H9 (cell line): ENCODE data around the gene VCAN. TPM values are rescaled to one million over a fixed set of nuclear protein-coding genes. Genes with fewer than 3 reads are reported as not detected.

ENCODE experiments used
- DNase-seq: peaks from one replicate; pipeline ENCODE4 v3.0.0-alpha.2; 2017
- H2AFZ ChIP-seq: one replicate; pipeline ENCODE4 v1.6.1; 2013; ENCODE audit warnings: mild to moderate bottlenecking, low read length, control low read depth, moderate library complexity
- H2AK5ac ChIP-seq: 2 replicates; pipeline ENCODE4 v1.6.1; 2013; ENCODE audit warnings: low read length, control low read depth, mixed read lengths; ENCODE audit not compliant: insufficient read length
- H2BK120ac ChIP-seq: one replicate; pipeline ENCODE4 v1.6.1; 2013; ENCODE audit warnings: low read depth, mild to moderate bottlenecking, low read length, control low read depth, inconsistent platforms; ENCODE audit not compliant: poor library complexity, severe bottlenecking
- H2BK12ac ChIP-seq: 2 replicates; pipeline ENCODE4 v1.6.1; 2013; ENCODE audit warnings: low read length, control low read depth, mixed read lengths, low read depth; ENCODE audit not compliant: insufficient read length
- H2BK15ac ChIP-seq: 2 replicates; pipeline ENCODE4 v1.6.1; 2013; ENCODE audit warnings: low read depth, low read length, control low read depth
- H2BK20ac ChIP-seq: one replicate; pipeline ENCODE4 v1.6.1; 2013; ENCODE audit warnings: low read depth, mild to moderate bottlenecking, low read length, control low read depth, inconsistent platforms; ENCODE audit not compliant: poor library complexity, severe bottlenecking
- H2BK5ac ChIP-seq: 2 replicates; pipeline ENCODE4 v1.6.1; 2013; ENCODE audit warnings: low read length, control low read depth, mixed read lengths; ENCODE audit not compliant: insufficient read length
- H3K14ac ChIP-seq: 2 replicates; pipeline ENCODE4 v1.6.1; 2013; ENCODE audit warnings: low read length, control low read depth; ENCODE audit not compliant: insufficient read depth
- H3K18ac ChIP-seq: 2 replicates; pipeline ENCODE4 v1.6.1; 2013; ENCODE audit warnings: low read depth, mild to moderate bottlenecking, mixed read lengths, low read length, control low read depth; ENCODE audit not compliant: insufficient read length
- H3K23ac ChIP-seq: 2 replicates; pipeline ENCODE4 v1.6.1; 2013; ENCODE audit warnings: low read length, control low read depth, mixed read lengths, low read depth; ENCODE audit not compliant: insufficient read length
- H3K23me2 ChIP-seq: 2 replicates; pipeline ENCODE4 v1.6.1; 2013; ENCODE audit warnings: low read depth, mild to moderate bottlenecking, mixed read lengths, low read length, control low read depth; ENCODE audit not compliant: insufficient read length, poor library complexity, severe bottlenecking
- H3K27ac ChIP-seq: 2 replicates; pipeline ENCODE4 v1.5.1; 2013; ENCODE audit warnings: low read length, control low read depth, mixed read lengths, low read depth; ENCODE audit not compliant: insufficient read length
- H3K27me3 ChIP-seq: 2 replicates; pipeline ENCODE4 v1.6.1; 2013; ENCODE audit warnings: low read length, control low read depth, inconsistent platforms; ENCODE audit not compliant: insufficient read depth
- H3K4ac ChIP-seq: 2 replicates; pipeline ENCODE4 v1.6.1; 2013; ENCODE audit warnings: low read depth, mild to moderate bottlenecking, control low read depth, inconsistent platforms, low read length, moderate library complexity
- H3K4me1 ChIP-seq: 2 replicates; pipeline ENCODE4 v1.6.1; 2013; ENCODE audit warnings: low read length, control low read depth, inconsistent platforms; ENCODE audit not compliant: insufficient read depth
- H3K4me2 ChIP-seq: 2 replicates; pipeline ENCODE4 v1.6.1; 2013; ENCODE audit warnings: low read length, control low read depth, mixed read lengths; ENCODE audit not compliant: insufficient read length, insufficient read depth
- H3K56ac ChIP-seq: 2 replicates; pipeline ENCODE4 v1.6.1; 2013; ENCODE audit warnings: low read depth, mild to moderate bottlenecking, mixed read lengths, low read length, control low read depth; ENCODE audit not compliant: insufficient read length
- H3K79me1 ChIP-seq: 2 replicates; pipeline ENCODE4 v1.6.1; 2013; ENCODE audit warnings: low read depth, mild to moderate bottlenecking, moderate library complexity, low read length, control low read depth, inconsistent platforms; ENCODE audit not compliant: insufficient read depth, poor library complexity, severe bottlenecking
- H3K79me2 ChIP-seq: 2 replicates; pipeline ENCODE4 v1.6.1; 2013; ENCODE audit warnings: low read length, control low read depth, inconsistent platforms; ENCODE audit not compliant: insufficient read depth
- H3K9ac ChIP-seq: 2 replicates; pipeline ENCODE4 v1.6.1; 2013; ENCODE audit warnings: low read length, control low read depth, mixed read lengths; ENCODE audit not compliant: insufficient read length; ENCODE audit errors: extremely low read depth
- H3K9me3 ChIP-seq: one replicate; pipeline ENCODE4 v1.6.1; 2013; ENCODE audit warnings: low read depth, low read length, inconsistent platforms; ENCODE audit not compliant: control insufficient read depth
- H3T11ph ChIP-seq: one replicate; pipeline ENCODE4 v1.6.1; 2013; ENCODE audit warnings: mild to moderate bottlenecking, low read length, control low read depth, inconsistent platforms
- H4K20me1 ChIP-seq: one replicate; pipeline ENCODE4 v1.6.1; 2013; ENCODE audit not compliant: control insufficient read depth, insufficient read length, insufficient read depth
- H4K5ac ChIP-seq: 2 replicates; pipeline ENCODE4 v1.6.1; 2013; ENCODE audit warnings: low read depth, mild to moderate bottlenecking, mixed read lengths, low read length, control low read depth; ENCODE audit not compliant: insufficient read length
- H4K8ac ChIP-seq: replicated peaks from 2 replicates; pipeline ENCODE4 v1.6.1; 2013; ENCODE audit warnings: low read length, control low read depth, mixed read lengths, low read depth; ENCODE audit not compliant: insufficient read length
- H4K91ac ChIP-seq: 2 replicates; pipeline ENCODE4 v1.6.1; 2013; ENCODE audit warnings: low read depth, mild to moderate bottlenecking, moderate library complexity, mixed read lengths, low read length, control low read depth; ENCODE audit not compliant: insufficient read length
- H3K27ac Mint-ChIP-seq, 3 experiments: 2 replicates in 2 of 3; 3 replicates in 1 of 3; pipeline ENCODE4 v1.8.0; 2020 to 2021; ENCODE audit warnings: mixed read lengths in 3 of 3, mild to moderate bottlenecking in 1 of 3, moderate library complexity in 1 of 3
- H3K27me3 Mint-ChIP-seq: 2 replicates; pipeline ENCODE4 v1.8.0; 2021; ENCODE audit warnings: low read depth, mild to moderate bottlenecking, moderate library complexity, mixed read lengths
- H3K36me3 Mint-ChIP-seq, 3 experiments: 2 replicates in 2 of 3; 3 replicates in 1 of 3; pipeline ENCODE4 v1.8.0; 2020 to 2021; ENCODE audit warnings: low read depth in 3 of 3, mixed read lengths in 3 of 3; ENCODE audit not compliant: insufficient read depth in 1 of 3
- H3K4me1 Mint-ChIP-seq, 2 experiments: 2 replicates each; pipeline ENCODE4 v1.8.0; 2020; ENCODE audit warnings: mixed read lengths in 2 of 2
- H3K4me3 Mint-ChIP-seq, 2 experiments: 2 replicates in 1 of 2; 3 replicates in 1 of 2; pipeline ENCODE4 v1.8.0; 2020 to 2021; ENCODE audit warnings: mild to moderate bottlenecking in 2 of 2, mixed read lengths in 2 of 2, moderate library complexity in 1 of 2
- H3K9me3 Mint-ChIP-seq, 2 experiments: 2 replicates in 1 of 2; 3 replicates in 1 of 2; pipeline ENCODE4 v1.8.0; 2020; ENCODE audit warnings: mild to moderate bottlenecking in 2 of 2, mixed read lengths in 2 of 2, moderate library complexity in 1 of 2
- WGBS: extraction: QIAGEN DNeasy Blood & Tissue Kit; methylation state at CpG from one replicate; pipeline ENCODE4 v1.1.7; 2013; ENCODE audit warnings: missing lambda C conversion rate, low lambda C conversion rate, mixed read lengths; ENCODE audit not compliant: insufficient read length; ENCODE audit errors: extremely low coverage; 5-methylcytosine and 5-hydroxymethylcytosine counted together
- total RNA-seq: library from RNA; stranded (reverse); gene quantifications from 2 replicates; pipeline ENCODE4 v1.2.1, GENCODE V29; 2021
- TF ChIP-seq, protein P1 (sequence below): fragments of 200-600 bp; sonication (generic); conservative IDR thresholded peaks from 3 replicates; pipeline ENCODE4 v1.8.0; 2021; ENCODE audit warnings: antibody characterized with exemption, mild to moderate bottlenecking

Gene VCAN
- total RNA-seq, 1 experiment from 2014 or later: 278 TPM

DNA sequence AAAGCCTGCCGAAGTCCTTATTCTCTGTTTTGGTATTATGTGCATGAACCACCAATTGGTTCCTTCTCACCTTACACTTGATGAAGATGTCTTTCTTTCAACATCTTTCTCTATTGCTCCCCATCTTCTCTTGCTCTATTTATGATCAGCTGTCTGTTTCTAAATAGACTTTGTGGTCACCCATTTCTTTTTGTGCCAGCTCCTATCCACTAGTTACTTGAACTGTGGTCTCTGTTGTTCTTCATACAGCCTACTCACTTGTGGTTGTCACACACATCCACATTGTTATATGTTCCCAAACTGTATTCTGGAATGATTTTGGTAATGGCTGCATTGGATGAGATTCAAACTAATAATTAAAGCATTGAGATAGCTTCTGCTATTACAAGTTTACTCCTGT is 11.4 kb downstream of the VCAN start:
- Histone ChIP-seq H2BK5ac (no peak overlapping the region), H3K4me1 (0 out of 2 replicates have a peak, but pooled peaks cover 3% of the 10 kb centered on the region), H3K23ac (no peak overlapping the region), H3K18ac (no peak overlapping the region), H3K9me3 (no peaks in the 10 kb centered on the region), H3K9ac (no peak overlapping the region), H3K56ac (no peak overlapping the region), H4K91ac (no peak overlapping the region), H3K79me2 (peaks cover 31% of the 10 kb centered on the region; the same call in 1 of the 2 replicates), H3K79me1 (no peaks in the 10 kb centered on the region), H2AFZ (no peak overlapping the region), H3K27ac (no peak overlapping the region), H4K20me1 (no peaks in the 10 kb centered on the region), H3K27me3 (no peaks in the 10 kb centered on the region), H2BK20ac (no peak overlapping the region), H2BK12ac (no peak overlapping the region), H3K4me2 (no peak overlapping the region), H3K23me2 (no peaks in the 10 kb centered on the region), H4K8ac (no peak overlapping the region), H3K14ac (no peak overlapping the region), H4K5ac (no peak overlapping the region), H2BK15ac (no peak overlapping the region), H3T11ph (no peak overlapping the region), H3K4ac (no peak overlapping the region), H2AK5ac (no peak overlapping the region), H2BK120ac (no peak overlapping the region)
- Mint-ChIP-seq H3K27me3 (no peaks in the 10 kb centered on the region), H3K27ac (peak overlapping the region in 1 of 3 experiments; percentile 44; a peak in 1 of 7 replicates), H3K4me3 (no peak overlapping the region), H3K36me3 (peaks cover 33 to 71% (median 36%) of the 10 kb centered on the region in 3 experiments), H3K4me1 (peaks cover 17 to 39% of the 10 kb centered on the region in 2 experiments), H3K9me3 (no peaks in the 10 kb centered on the region)
- no CpG with 5 or more reads among the region's 1 CpG for WGBS
- no peak for DNase-seq
- TF ChIP-seq, protein P1, sequence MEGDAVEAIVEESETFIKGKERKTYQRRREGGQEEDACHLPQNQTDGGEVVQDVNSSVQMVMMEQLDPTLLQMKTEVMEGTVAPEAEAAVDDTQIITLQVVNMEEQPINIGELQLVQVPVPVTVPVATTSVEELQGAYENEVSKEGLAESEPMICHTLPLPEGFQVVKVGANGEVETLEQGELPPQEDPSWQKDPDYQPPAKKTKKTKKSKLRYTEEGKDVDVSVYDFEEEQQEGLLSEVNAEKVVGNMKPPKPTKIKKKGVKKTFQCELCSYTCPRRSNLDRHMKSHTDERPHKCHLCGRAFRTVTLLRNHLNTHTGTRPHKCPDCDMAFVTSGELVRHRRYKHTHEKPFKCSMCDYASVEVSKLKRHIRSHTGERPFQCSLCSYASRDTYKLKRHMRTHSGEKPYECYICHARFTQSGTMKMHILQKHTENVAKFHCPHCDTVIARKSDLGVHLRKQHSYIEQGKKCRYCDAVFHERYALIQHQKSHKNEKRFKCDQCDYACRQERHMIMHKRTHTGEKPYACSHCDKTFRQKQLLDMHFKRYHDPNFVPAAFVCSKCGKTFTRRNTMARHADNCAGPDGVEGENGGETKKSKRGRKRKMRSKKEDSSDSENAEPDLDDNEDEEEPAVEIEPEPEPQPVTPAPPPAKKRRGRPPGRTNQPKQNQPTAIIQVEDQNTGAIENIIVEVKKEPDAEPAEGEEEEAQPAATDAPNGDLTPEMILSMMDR: no peak
